Skeletal muscle cell (primary cell): ENCODE measurements around the gene KCP.

Source experiments
- DNase-seq: peaks from one replicate; pipeline ENCODE4 v3.0.0-alpha.2; 2010; ENCODE audit warnings: low read depth
- H3K4me3 ChIP-seq: 2 replicates; pipeline ENCODE4 v1.5.1; 2011; ENCODE audit warnings: low read depth, mild to moderate bottlenecking, control low read depth, low read length, moderate library complexity

KCP gene

DNA sequence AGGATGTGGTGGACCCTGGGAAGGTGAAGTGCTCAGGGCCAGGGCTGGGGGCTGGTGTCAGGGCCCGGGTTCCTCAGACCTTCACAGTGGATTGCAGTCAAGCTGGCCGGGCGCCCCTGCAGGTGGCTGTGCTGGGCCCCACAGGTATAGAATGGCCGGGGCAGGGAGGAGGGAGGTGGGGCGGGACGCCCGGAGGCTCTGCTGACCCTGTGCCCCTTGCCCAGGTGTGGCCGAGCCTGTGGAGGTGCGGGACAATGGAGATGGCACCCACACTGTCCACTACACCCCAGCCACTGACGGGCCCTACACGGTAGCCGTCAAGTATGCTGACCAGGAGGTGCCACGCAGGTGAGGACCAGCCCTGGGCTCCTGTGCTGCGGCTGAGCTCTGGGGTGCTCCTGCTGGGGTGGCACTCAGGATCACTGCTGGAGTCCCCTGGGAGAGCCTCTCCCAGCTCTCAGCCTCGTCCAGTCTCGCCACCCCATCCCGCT lies 62.7 kb downstream of the KCP start:
- no peak for DNase-seq
- H3K4me3 ChIP-seq: no peak overlapping the region

DNA sequence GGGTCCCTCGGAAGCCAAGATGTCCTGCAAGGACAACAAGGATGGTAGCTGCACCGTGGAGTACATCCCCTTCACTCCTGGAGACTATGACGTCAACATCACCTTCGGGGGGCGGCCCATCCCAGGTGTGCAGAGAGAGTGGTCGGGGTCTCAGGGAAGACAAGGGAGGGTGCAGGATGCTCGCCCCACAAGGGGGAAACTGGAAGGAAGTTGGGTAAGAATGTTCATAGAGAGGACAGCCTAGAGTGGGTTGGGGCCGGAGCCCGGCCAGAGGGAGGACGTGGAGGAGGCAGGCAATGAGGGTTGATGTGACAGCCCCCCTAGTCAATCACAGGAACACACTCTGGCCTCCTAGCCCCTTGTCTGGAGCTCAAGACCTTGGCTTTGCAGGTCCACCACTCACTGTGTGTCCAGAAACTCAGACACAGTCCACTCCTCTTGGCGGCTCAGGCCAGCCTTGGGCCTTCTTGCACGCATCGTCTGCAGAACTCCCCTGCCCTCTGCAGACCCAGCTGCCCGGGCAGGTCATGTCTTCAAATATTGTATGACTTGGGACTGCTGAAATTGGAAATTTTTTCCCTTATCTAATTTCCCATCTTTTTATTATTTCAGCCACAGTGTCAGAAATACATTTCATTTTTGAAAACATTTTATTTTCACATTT lies 63.6 kb downstream of the KCP start:
- no peak overlapping the region for H3K4me3 ChIP-seq
- DNase-seq: no peak

GRCh38 chr7:128845987-128846386 lies 64.5 kb downstream of the KCP start:
- no peak overlapping the region for H3K4me3 ChIP-seq
- DNase-seq: no peak

DNA sequence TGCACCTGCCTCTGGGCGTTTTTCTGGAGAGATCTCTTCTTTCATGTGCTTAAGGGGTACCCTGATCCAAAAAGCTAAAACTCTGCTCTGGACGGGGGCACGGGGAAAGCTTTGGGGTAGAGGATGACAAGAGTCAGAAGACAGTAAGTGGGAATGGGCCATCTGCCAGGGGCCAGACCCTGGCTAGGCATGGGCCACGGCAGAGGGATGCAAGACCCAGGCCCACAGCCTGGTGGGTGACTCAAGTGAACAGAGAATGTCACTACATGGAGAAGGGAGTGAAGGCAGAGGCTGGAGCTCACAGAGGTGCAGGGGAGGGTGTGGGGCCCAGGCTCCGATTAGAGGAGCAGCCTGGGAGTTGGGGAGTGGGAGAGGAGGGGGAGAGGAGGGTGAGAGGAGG lies 65.0 kb downstream of the KCP start:
- no peak for DNase-seq
- H3K4me3 ChIP-seq: no peak overlapping the region

DNA sequence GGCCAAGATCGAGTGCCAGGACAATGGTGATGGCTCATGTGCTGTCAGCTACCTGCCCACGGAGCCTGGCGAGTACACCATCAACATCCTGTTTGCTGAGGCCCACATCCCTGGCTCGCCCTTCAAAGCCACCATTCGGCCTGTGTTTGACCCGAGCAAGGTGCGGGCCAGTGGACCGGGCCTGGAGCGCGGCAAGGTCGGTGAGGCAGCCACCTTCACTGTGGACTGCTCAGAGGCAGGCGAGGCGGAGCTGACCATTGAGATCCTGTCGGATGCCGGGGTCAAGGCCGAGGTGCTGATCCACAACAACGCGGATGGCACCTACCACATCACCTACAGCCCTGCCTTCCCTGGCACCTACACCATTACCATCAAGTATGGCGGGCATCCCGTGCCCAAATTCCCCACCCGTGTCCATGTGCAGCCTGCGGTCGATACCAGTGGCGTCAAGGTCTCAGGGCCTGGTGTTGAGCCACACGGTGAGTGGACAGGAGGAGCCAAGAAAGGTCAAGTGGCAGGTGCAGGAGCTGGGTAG lies 65.7 kb downstream of the KCP start:
- DNase-seq: no peak
- no peak overlapping the region for H3K4me3 ChIP-seq

- no peak for DNase-seq
- no peak overlapping the region for H3K4me3 ChIP-seq
These were observed 66.4 kb downstream of the KCP start for GRCh38 chr7:128843938-128844621.

DNA sequence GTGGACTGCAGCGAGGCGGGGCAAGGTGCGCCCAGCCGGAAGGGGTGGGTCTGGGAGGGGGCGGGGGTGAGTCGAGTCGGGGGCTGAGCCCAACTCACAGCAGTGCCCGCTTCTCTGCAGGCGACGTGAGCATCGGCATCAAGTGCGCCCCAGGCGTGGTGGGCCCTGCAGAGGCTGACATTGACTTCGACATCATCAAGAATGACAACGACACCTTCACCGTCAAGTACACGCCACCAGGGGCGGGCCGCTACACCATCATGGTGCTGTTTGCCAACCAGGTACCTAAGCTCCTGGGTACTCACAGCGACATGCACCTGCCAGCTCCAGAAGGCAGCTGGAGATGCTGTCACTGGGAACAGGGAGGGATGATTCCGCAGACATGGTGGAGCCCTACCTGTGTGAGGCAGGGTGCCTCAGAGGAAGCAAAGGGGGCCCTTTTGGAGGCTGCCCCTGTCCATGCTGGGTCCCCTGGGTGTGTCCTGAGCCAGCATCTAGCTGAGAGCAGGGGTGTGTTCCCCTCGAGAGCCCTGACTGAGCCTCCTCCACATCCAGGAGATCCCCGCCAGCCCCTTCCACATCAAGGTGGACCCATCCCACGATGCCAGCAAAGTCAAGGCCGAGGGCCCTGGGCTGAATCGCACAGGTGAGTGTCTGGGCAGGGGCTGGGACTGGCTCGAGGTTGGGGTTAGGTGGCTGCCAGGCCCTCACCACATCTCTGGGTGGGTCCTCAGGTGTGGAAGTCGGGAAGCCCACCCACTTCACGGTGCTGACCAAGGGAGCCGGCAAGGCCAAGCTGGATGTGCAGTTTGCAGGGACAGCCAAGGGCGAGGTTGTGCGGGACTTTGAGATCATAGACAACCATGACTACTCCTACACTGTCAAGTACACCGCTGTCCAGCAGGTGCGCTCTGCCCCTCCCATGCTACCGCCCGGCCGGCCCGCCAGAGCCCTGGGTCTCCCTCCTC lies 67.6 kb downstream of the KCP start:
- DNase-seq: no peak
- no peak overlapping the region for H3K4me3 ChIP-seq

DNA sequence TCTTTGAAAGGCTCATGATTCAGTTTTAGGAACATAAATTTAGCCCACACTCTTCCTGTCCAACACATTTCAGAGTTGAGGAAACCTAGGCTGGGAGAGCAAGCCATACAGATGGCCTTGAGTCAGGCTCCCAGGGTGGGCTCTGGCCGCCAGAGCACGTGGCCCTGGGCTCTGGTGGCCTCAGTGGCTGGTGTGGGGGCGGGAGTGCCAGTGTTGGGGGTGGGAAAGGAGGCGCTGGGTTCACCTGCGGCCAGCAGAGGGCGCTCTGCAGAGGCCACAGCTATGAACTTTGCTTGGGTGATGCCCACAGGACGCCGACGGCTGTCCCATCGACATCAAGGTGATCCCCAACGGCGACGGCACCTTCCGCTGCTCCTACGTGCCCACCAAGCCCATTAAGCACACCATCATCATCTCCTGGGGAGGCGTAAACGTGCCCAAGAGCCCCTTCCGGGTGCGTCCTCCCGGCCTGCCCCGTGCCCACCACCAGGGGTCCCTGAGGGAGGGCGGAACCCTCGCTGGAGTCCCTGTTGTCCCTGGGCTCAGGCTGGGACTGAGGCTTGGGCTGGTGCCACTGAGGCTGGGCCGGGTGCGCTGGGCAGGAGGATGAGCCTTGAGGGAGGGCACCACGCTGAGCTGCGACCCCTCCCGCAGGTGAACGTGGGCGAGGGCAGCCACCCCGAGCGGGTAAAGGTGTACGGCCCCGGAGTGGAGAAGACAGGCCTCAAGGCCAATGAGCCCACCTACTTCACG lies 68.4 kb downstream of the KCP start:
- no peak for DNase-seq
- H3K4me3 ChIP-seq: no peak overlapping the region

- H3K4me3 ChIP-seq: no peak overlapping the region
- DNase-seq: no peak
These were observed 69.3 kb downstream of the KCP start for GRCh38 chr7:128841171-128841690.

- DNase-seq: no peak
- no peak overlapping the region for H3K4me3 ChIP-seq
These were observed 70.0 kb downstream of the KCP start for GRCh38 chr7:128840326-128841170.

DNA sequence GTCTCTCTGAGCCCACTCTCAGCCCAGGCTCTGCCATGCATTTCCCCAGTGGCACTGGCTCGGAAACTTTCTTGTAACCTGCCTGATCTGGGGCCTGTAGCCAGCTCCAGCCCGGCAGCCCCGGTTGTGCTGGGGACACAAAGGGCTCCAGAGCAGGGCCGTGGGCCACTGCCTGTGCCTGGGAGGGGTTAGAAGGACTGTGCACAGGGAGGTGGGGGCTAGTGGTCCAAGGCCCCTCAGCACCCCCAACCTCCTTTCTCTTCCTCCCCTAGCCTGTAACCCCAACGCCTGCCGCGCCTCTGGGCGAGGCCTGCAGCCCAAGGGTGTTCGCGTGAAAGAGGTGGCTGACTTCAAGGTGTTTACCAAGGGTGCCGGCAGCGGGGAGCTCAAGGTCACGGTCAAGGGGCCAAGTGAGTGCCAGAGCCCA lies 70.7 kb downstream of the KCP start:
- DNase-seq: no peak
- no peak overlapping the region for H3K4me3 ChIP-seq

- no peak overlapping the region for H3K4me3 ChIP-seq
- DNase-seq: no peak
These were observed 71.4 kb downstream of the KCP start for GRCh38 chr7:128838981-128839731.

DNA sequence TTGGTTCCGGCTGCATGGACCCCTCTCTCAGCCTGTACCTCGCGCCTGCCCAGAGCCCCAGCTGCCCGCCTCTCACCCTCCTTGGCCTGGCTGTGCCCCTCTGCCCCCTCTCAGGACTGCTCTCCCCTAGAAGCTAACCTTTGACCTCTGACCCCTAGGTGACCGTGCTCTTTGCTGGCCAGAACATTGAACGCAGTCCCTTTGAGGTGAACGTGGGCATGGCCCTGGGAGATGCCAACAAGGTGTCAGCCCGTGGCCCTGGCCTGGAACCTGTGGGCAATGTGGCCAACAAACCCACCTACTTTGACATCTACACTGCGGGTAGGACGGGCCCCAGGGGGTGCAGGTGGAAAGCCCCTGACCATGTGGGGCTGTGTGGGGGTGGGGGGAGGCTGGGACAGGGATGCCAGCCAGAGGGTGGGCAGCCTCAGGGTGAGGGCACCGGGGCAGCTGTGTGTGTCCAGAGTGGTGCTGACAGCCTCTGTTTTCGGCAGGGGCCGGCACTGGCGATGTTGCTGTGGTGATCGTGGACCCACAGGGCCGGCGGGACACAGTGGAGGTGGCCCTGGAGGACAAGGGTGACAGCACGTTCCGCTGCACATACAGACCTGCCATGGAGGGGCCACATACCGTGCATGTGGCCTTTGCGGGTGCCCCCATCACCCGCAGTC lies 72.3 kb downstream of the KCP start:
- no peak overlapping the region for H3K4me3 ChIP-seq
- DNase-seq: no peak

- no peak overlapping the region for H3K4me3 ChIP-seq
- no peak for DNase-seq
These were observed 73.0 kb downstream of the KCP start for GRCh38 chr7:128837521-128837921.

DNA sequence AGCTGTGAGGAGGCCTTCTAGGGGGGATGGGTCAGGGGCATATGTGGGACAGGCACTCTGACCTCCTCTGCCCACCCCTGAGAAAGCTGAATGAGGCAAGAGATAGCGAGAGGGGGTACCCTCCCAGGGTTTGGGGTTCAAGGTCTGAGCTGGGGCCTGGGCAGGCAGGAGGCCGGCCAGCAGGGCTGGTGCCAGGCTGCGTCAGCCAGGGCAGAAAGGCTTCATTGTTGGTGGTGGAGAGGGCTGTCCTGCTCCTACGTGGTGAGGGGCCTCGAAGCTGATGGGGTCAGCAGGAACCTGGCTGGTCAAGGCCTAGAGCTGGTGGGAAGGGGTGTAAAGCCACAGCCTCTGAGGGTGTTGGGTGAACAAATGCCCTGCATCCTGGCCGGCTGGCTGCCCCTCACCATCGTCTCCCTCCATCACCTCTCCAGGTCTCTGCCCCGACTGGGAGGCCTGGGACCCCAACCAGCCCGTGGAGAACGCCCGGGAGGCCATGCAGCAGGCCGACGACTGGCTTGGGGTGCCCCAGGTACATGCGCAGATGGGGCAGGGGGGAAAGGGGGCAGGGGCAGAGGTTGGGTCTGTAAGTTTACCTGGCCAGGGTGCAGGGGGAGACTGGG lies 73.7 kb downstream of the KCP start:
- no peak overlapping the region for H3K4me3 ChIP-seq
- DNase-seq: no peak

- DNase-seq: no peak
These were observed 74.5 kb downstream of the KCP start for GRCh38 chr7:128835790-128836641.

More at GRCh38 chr7:128835790-128836641, 74.5 kb downstream of the KCP start:
- no peak overlapping the region for H3K4me3 ChIP-seq
